RWPE2 (cell line): ENCODE data around the gene LRRK1.

Experiments used
- ATAC-seq: fragments of 200-7000 bp; cut with Tn5 transposase; 3 replicates; pipeline ENCODE4 v1.9.1; 2021; ENCODE audit warnings: low read depth
- DNase-seq: peaks from one replicate; pipeline ENCODE4 v3.0.0-alpha.2; 2020; ENCODE audit warnings: low spot score
- H3K27ac ChIP-seq: fragments of 450-650 bp; 2 replicates; pipeline ENCODE4 v1.5.1; 2017; ENCODE audit warnings: mild to moderate bottlenecking; ENCODE audit not compliant: poor library complexity, severe bottlenecking
- H3K27me3 ChIP-seq: fragments of 250-450 bp; sonication (Bioruptor Pico); 2 replicates; pipeline ENCODE4 v1.5.1; 2021; ENCODE audit warnings: mild to moderate bottlenecking, moderate library complexity; ENCODE audit not compliant: insufficient read depth, poor library complexity, severe bottlenecking
- H3K36me3 ChIP-seq: fragments of 250-450 bp; sonication (Bioruptor Pico); 2 replicates; pipeline ENCODE4 v1.5.1; 2020; ENCODE audit warnings: low read depth, mild to moderate bottlenecking, moderate library complexity
- H3K4me1 ChIP-seq: fragments of 250-450 bp; sonication (Bioruptor Pico); 2 replicates; pipeline ENCODE4 v1.5.1; 2021; ENCODE audit warnings: mild to moderate bottlenecking, moderate library complexity; ENCODE audit not compliant: insufficient read depth, poor library complexity, severe bottlenecking
- H3K4me3 ChIP-seq: fragments of 250-450 bp; sonication (Bioruptor Pico); 2 replicates; pipeline ENCODE4 v1.5.1; 2021; ENCODE audit warnings: mild to moderate bottlenecking, moderate library complexity; ENCODE audit not compliant: severe bottlenecking
- H3K9me3 ChIP-seq: fragments of 250-450 bp; sonication (Bioruptor Pico); 2 replicates; pipeline ENCODE4 v1.5.1; 2021; ENCODE audit warnings: mild to moderate bottlenecking, moderate library complexity; ENCODE audit not compliant: severe bottlenecking
- TF ChIP-seq, protein P1 (sequence below): fragments of 450-650 bp; IDR thresholded peaks from one replicate; pipeline ENCODE4 v1.5.1; 2017; ENCODE audit warnings: mild to moderate bottlenecking, moderate library complexity; ENCODE audit not compliant: poor library complexity, severe bottlenecking

Gene LRRK1

GRCh38 chr15:100902436-100903167 lies 16.6 kb upstream of the LRRK1 start:
- TF ChIP-seq, protein P1, sequence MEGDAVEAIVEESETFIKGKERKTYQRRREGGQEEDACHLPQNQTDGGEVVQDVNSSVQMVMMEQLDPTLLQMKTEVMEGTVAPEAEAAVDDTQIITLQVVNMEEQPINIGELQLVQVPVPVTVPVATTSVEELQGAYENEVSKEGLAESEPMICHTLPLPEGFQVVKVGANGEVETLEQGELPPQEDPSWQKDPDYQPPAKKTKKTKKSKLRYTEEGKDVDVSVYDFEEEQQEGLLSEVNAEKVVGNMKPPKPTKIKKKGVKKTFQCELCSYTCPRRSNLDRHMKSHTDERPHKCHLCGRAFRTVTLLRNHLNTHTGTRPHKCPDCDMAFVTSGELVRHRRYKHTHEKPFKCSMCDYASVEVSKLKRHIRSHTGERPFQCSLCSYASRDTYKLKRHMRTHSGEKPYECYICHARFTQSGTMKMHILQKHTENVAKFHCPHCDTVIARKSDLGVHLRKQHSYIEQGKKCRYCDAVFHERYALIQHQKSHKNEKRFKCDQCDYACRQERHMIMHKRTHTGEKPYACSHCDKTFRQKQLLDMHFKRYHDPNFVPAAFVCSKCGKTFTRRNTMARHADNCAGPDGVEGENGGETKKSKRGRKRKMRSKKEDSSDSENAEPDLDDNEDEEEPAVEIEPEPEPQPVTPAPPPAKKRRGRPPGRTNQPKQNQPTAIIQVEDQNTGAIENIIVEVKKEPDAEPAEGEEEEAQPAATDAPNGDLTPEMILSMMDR = no peak
- DNase-seq (peak; percentile 82), ATAC-seq (peak; percentile 62)
- Histone ChIP-seq H3K36me3 (peaks cover 99% of the 10 kb centered on the region), H3K4me3 (no peak overlapping the region), H3K4me1 (peaks cover 7% of the 10 kb centered on the region), H3K27me3 (no peaks in the 10 kb centered on the region), H3K27ac (peak overlapping the region; percentile 27), H3K9me3 (no peaks in the 10 kb centered on the region)

- peak overlapping the region; percentile 27 for H3K27ac ChIP-seq
Observed at GRCh38 chr15:100903168-100903554, 16.0 kb upstream of the LRRK1 start.

GRCh38 chr15:100905850-100906249 lies 13.3 kb upstream of the LRRK1 start:
- no peaks in the 10 kb centered on the region for H3K27me3 ChIP-seq
- peaks cover 7% of the 10 kb centered on the region for H3K4me1 ChIP-seq
- no peaks in the 10 kb centered on the region for H3K9me3 ChIP-seq
- no peak overlapping the region for H3K4me3 ChIP-seq
- H3K36me3 ChIP-seq = peaks cover 93% of the 10 kb centered on the region
- no peak overlapping the region for H3K27ac ChIP-seq
- no peak for ATAC-seq
- TF ChIP-seq, protein P1 = no peak
- DNase-seq = peak; percentile 43

More at GRCh38 chr15:100903168-100903554, 16.0 kb upstream of the LRRK1 start:
- Histone ChIP-seq H3K9me3 (no peaks in the 10 kb centered on the region), H3K27me3 (no peaks in the 10 kb centered on the region), H3K4me1 (peaks cover 7% of the 10 kb centered on the region), H3K4me3 (no peak overlapping the region), H3K36me3 (peaks cover 99% of the 10 kb centered on the region)
- DNase-seq = no peak
- TF ChIP-seq, protein P1 = no peak
- no peak for ATAC-seq

- Histone ChIP-seq H3K36me3 (peaks cover 89% of the 10 kb centered on the region), H3K4me1 (no peaks in the 10 kb centered on the region), H3K4me3 (no peak overlapping the region), H3K27ac (no peak overlapping the region), H3K9me3 (no peaks in the 10 kb centered on the region), H3K27me3 (no peaks in the 10 kb centered on the region)
- no peak for ATAC-seq
- TF ChIP-seq, protein P1 = no peak
- DNase-seq = no peak
Observed at GRCh38 chr15:100908466-100908865, 10.7 kb upstream of the LRRK1 start.

DNA sequence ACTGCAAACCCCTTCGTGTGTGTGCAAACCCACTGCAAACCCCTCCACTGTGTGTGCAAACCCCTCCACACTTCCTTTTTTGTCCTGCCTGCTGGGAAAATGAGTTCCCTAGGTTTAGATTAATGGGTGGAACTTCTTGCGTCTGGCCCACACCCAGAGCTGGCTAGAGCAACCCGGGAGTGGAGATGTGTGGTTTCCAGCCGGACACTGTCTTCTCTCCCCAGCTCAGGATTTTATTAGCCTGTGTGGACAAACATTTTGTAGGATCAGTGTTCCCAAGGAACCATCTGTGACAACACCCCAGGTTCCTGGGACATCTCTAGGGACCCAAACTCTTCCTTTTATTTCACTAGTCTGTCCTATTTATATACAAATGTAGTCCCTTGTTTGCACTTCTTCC lies 9.6 kb upstream of the LRRK1 start:
- H3K27ac ChIP-seq = no peak overlapping the region

More for the DNA sequence above, 9.6 kb upstream of the LRRK1 start:
- Histone ChIP-seq H3K9me3 (no peaks in the 10 kb centered on the region), H3K4me1 (no peaks in the 10 kb centered on the region), H3K4me3 (no peak overlapping the region), H3K27me3 (no peaks in the 10 kb centered on the region), H3K36me3 (peaks cover 90% of the 10 kb centered on the region)
- TF ChIP-seq, protein P1 = no peak
- ATAC-seq (no peak), DNase-seq (no peak)
